Right lobe of liver (tissue), 6 donors: Measurements from ENCODE around the gene RNASEL. TPM values are rescaled to one million over a fixed set of nuclear protein-coding genes. Genes with fewer than 3 reads are reported as not detected.

ENCODE experiments used
- ATAC-seq, 4 donors: fragments of 200-7000 bp; cut with Tn5 transposase; one replicate each; pipeline ENCODE4 v1.9.1; 2020; ENCODE audit warnings: mild to moderate bottlenecking in 4 of 4, moderate library complexity in 4 of 4
- DNase-seq, 3 donors: peaks; one replicate each; pipeline ENCODE4 v3.0.0-alpha.2; 2020
- H3K27ac ChIP-seq, 3 donors: fragments of 200-600 bp; one replicate each; pipeline ENCODE4 v1.8.0; 2022
- H3K27me3 ChIP-seq, 2 donors: fragments of 200-600 bp; one replicate each; pipeline ENCODE4 v1.8.0; 2022
- H3K36me3 ChIP-seq, 4 donors: fragments of 200-600 bp; sonication (generic) in 1 of 4; one replicate each; pipeline versions ENCODE4 v1.5.1 to v1.8.0; 2017 to 2022; ENCODE audit warnings: control low read depth in 1 of 4
- H3K4me1 ChIP-seq, 4 donors: fragments of 200-600 bp; sonication (generic) in 1 of 4; one replicate each; pipeline versions ENCODE4 v1.5.1 to v1.8.0; 2017 to 2022; ENCODE audit warnings: control low read depth in 1 of 4
- H3K4me3 ChIP-seq, 3 donors: fragments of 200-600 bp; one replicate each; pipeline ENCODE4 v1.8.0; 2022
- H3K9me3 ChIP-seq, 4 donors: fragments of 200-600 bp; sonication (generic) in 1 of 4; one replicate each; pipeline versions ENCODE4 v1.5.1 to v1.8.0; 2017 to 2022; ENCODE audit warnings: control low read depth in 1 of 4
- POLR2A ChIP-seq: fragments of 450-650 bp; IDR thresholded peaks from one replicate; pipeline ENCODE4 v1.6.1; 2017; ENCODE audit warnings: antibody characterized with exemption, mild to moderate bottlenecking
- WGBS: methylation state at CpG from one replicate; pipeline ENCODE4 v1.1.6; 2018; ENCODE audit warnings: low coverage, low lambda C conversion rate; ENCODE audit not compliant: insufficient coverage; ENCODE audit errors: missing lambda C conversion rate; 5-methylcytosine and 5-hydroxymethylcytosine counted together
- intact Hi-C, 2 donors: fragments of 100-400 bp; cut with DNase I; formaldehyde crosslinking; loops; one replicate each; pipeline versions ENCODE4 v1.11.2 to v1.14.1; 2022
- total RNA-seq, 6 experiments: library from RNA; depleted of rRNA in 2 of 6; stranded (reverse); fragments of >200 nt in 2 of 6; fragmentation: NEBNext Ultra II Directional in 3 of 6; extraction: Animal tissue kit (Norgen Biotek cat#: 25700) in 3 of 6; gene quantifications; one replicate each; pipeline versions ENCODE4 v1.1.0 to v1.2.4, GENCODE V29; 2016 to 2023
- TF ChIP-seq, protein P1 (sequence below), 4 donors: fragments of 200-600 bp in 3 of 4; fragments of 450-650 bp in 1 of 4; IDR thresholded peaks; one replicate each; pipeline versions ENCODE4 v1.5.1 to v1.8.0; 2016 to 2022; ENCODE audit warnings: antibody characterized with exemption in 4 of 4, mild to moderate bottlenecking in 2 of 4
- donor health status: DM: no; HTN: yes; CAD: no.
- donor health status: DM: no; HTN: no; CAD: no.
- donor health status: DM: no; HTN: no; CAD: no.
- donor health status: DM: no; HTN: yes; CAD: no.
- donor health status: DM: no; HTN: yes; CAD: no.

Gene RNASEL
- total RNA-seq, 6 experiments from 2014 or later = 1.8 to 3.3 (median 2.1) TPM

DNA sequence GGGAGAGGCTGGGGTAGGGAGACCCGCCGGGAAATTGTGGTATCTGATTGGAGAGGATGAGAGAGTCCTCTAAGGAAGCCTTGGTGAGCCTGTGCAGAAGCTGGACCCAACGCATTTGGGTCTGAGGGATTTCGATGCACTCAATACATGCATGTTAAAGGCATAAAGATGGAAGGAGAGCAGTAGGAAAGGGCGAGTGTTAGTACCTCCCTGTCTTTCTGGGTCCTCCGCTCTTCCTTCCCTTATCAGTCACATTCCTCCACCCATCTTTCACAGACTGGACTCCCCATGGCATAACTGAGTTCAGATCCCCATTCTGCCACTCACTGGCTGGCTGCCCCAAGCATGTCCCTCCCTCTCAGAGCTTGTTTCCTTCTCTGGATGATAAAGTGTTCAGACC lies 7.9 kb upstream of the RNASEL start:
- Histone ChIP-seq H3K27ac (no peak overlapping the region), H3K4me1 (peaks cover 0 to 4% (median 0%) of the 10 kb centered on the region in 4 donors), H3K4me3 (no peak overlapping the region), H3K9me3 (no peaks in the 10 kb centered on the region), H3K36me3 (no peaks in the 10 kb centered on the region), H3K27me3 (no peaks in the 10 kb centered on the region)
- DNase-seq (no peak), ATAC-seq (no peak)
- TF ChIP-seq POLR2A = no peak
- TF ChIP-seq, protein P1, sequence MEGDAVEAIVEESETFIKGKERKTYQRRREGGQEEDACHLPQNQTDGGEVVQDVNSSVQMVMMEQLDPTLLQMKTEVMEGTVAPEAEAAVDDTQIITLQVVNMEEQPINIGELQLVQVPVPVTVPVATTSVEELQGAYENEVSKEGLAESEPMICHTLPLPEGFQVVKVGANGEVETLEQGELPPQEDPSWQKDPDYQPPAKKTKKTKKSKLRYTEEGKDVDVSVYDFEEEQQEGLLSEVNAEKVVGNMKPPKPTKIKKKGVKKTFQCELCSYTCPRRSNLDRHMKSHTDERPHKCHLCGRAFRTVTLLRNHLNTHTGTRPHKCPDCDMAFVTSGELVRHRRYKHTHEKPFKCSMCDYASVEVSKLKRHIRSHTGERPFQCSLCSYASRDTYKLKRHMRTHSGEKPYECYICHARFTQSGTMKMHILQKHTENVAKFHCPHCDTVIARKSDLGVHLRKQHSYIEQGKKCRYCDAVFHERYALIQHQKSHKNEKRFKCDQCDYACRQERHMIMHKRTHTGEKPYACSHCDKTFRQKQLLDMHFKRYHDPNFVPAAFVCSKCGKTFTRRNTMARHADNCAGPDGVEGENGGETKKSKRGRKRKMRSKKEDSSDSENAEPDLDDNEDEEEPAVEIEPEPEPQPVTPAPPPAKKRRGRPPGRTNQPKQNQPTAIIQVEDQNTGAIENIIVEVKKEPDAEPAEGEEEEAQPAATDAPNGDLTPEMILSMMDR (IDR thresholded peaks at IDR 0.05) = no peak
- intact Hi-C loops = loop anchor here (5.0 to 10.0 kb wide), 2 partner anchors 152 to 185 kb away; no protein-coding TSS in a partner anchor
- WGBS = 67% methylated on average over 3 of the region's 6 CpGs

DNA sequence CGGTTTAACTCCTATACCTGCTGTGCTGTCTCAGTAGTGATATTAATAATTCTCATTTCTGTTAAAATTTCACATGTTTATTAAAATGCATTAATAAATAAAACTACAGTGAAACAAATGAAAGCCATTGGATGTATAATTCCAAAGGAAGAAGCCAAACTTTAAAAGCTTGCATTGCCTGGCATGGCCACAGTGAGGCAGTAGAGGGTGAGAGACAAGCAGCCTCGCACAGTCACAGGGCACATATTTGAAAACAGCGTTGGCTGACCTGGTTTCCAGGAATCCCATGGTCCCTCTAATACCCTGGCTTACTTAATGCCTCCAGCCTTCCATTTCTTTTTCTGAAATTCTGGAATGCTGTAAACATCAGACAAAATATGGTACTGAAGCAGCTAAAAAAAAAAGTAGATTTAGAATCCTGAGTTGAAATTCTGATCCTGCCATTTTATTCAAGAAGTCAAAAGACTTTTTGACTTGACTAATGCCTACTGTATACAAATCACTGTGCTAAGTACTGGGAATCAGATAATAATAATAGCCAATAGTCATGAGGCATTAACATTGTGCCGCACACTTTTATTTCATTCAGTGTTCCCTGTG lies 6.7 kb upstream of the RNASEL start:
- WGBS = 31% methylated on average over 4 of the region's 4 CpGs
- Histone ChIP-seq H3K4me3 (no peak overlapping the region), H3K9me3 (no peaks in the 10 kb centered on the region), H3K27me3 (no peaks in the 10 kb centered on the region), H3K27ac (no peak overlapping the region), H3K36me3 (no peaks in the 10 kb centered on the region), H3K4me1 (no peaks in the 10 kb centered on the region)
- DNase-seq (peak; percentile 64 to 71 (median 67)), ATAC-seq (peak; percentile 88 to 92 (median 90))
- intact Hi-C loops = loop anchor here (5.0 to 10.0 kb wide), 2 partner anchors 151 to 187 kb away; no protein-coding TSS in a partner anchor
- TF ChIP-seq, protein P1 (IDR thresholded peaks at IDR 0.05) = peak; percentile 84 to 91 (median 90)
- TF ChIP-seq POLR2A = no peak

DNA sequence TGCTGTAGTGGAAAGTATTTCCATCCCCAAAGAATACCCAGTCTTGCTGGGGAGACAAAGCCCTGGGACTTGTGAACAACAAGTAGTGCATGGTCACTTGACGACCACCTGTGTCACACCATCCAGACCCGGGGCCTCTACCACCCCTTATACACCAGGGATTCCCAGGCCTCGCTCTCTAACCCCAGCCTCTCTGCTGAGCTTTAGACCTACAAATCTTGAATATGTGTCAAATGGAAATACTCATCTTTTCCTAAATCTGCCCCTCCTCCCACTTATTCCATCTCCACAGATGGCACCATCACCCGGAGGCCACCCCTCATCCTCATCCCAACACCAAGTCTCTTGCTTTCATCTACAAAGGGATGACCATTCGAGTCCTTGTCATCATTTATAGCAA lies 875 bp upstream of the RNASEL start:
- ATAC-seq (no peak), DNase-seq (no peak)
- TF ChIP-seq, protein P1 (IDR thresholded peaks at IDR 0.05) = no peak
- TF ChIP-seq POLR2A = no peak
- H3K4me3 ChIP-seq = no peak overlapping the region
- 88% methylated on average over 4 of the region's 5 CpGs for WGBS
- H3K27me3 ChIP-seq = no peaks in the 10 kb centered on the region
- H3K9me3 ChIP-seq = no peaks in the 10 kb centered on the region
- H3K36me3 ChIP-seq = no peaks in the 10 kb centered on the region
- peaks cover 0 to 5% (median 0%) of the 10 kb centered on the region in 4 donors for H3K4me1 ChIP-seq
- intact Hi-C loops = loop anchor here in 1 of 2 donors (10.0 kb wide), 1 partner anchor 145 kb away; no protein-coding TSS in a partner anchor
- no peak overlapping the region for H3K27ac ChIP-seq

DNA sequence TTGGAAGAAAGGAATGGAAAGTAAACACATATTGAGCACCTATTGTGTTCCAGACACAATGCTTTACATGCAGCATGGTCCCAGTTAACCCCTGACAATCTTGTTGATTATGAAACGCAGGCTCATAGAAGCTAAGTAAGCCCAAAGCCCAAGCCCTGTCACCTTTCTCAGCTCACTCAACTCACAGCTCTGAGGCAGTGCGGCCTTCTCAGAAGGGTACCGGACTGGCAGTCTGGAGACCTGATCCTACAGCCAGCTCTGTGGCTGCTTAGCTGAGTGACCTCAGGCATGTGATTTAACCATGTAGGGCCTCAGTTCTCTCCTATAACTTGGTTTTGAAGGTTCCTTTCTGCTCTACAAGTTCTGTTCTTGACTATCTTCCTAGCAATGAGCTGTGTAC lies 464 bp upstream of the RNASEL start:
- no peak for DNase-seq
- WGBS = 88% methylated on average over 1 of the region's 3 CpGs
- peaks cover 0 to 5% (median 0%) of the 10 kb centered on the region in 4 donors for H3K4me1 ChIP-seq
- intact Hi-C loops = no loop called here
- TF ChIP-seq, protein P1 (IDR thresholded peaks at IDR 0.05) = no peak
- TF ChIP-seq POLR2A = no peak
- no peaks in the 10 kb centered on the region for H3K9me3 ChIP-seq
- no peak for ATAC-seq
- H3K4me3 ChIP-seq = no peak overlapping the region
- no peaks in the 10 kb centered on the region for H3K27me3 ChIP-seq
- H3K27ac ChIP-seq = peak overlapping the region in 1 of 3 donors; percentile 89
- no peaks in the 10 kb centered on the region for H3K36me3 ChIP-seq
